Erythroblast (primary cell): ENCODE measurements around the gene UNC80.

Source experiments
- GATA1 ChIP-seq: IDR thresholded peaks from 2 replicates; pipeline ENCODE4 v1.6.1; 2011; ENCODE audit warnings: low read depth, mild to moderate bottlenecking, control low read depth, low read length, moderate library complexity
- POLR2A ChIP-seq: IDR thresholded peaks from 2 replicates; pipeline ENCODE4 v1.6.1; 2011; ENCODE audit warnings: mild to moderate bottlenecking, low read length

- TF ChIP-seq POLR2A (no peak), GATA1 (no peak)
Observed at GRCh38 chr2:209817844-209818271, 46.2 kb downstream of the UNC80 start.
